BE2C (cell line): ENCODE results near the gene MNT.

Source experiments
- DNase-seq: peaks from one replicate; pipeline ENCODE4 v3.0.0-alpha.2; 2020
- H3K27me3 ChIP-seq: fragments of 250-450 bp; sonication (Bioruptor Pico); 2 replicates; pipeline ENCODE4 v1.5.1; 2020; ENCODE audit warnings: mild to moderate bottlenecking
- H3K36me3 ChIP-seq: fragments of 250-450 bp; sonication (Bioruptor Pico); 2 replicates; pipeline ENCODE4 v1.5.1; 2020; ENCODE audit warnings: mild to moderate bottlenecking
- H3K4me1 ChIP-seq: fragments of 250-450 bp; sonication (Bioruptor Pico); 2 replicates; pipeline ENCODE4 v1.5.1; 2020
- H3K4me3 ChIP-seq: 2 replicates; pipeline ENCODE4 v1.5.1; 2011; ENCODE audit warnings: low read depth, low read length
- H3K9me3 ChIP-seq: fragments of 250-450 bp; sonication (Bioruptor Pico); 2 replicates; pipeline ENCODE4 v1.5.1; 2020
- TF ChIP-seq, protein P1 (sequence below): IDR thresholded peaks from 2 replicates; pipeline ENCODE4 v1.5.1; 2012; ENCODE audit warnings: mild to moderate bottlenecking, low read depth, low read length

MNT gene

GRCh38 chr17:2362881-2363280, 38.0 kb downstream of the MNT start:
- no peaks in the 10 kb centered on the region for H3K9me3 ChIP-seq
- no peak overlapping the region for H3K4me3 ChIP-seq
- DNase-seq, result no peak
- TF ChIP-seq, protein P1, sequence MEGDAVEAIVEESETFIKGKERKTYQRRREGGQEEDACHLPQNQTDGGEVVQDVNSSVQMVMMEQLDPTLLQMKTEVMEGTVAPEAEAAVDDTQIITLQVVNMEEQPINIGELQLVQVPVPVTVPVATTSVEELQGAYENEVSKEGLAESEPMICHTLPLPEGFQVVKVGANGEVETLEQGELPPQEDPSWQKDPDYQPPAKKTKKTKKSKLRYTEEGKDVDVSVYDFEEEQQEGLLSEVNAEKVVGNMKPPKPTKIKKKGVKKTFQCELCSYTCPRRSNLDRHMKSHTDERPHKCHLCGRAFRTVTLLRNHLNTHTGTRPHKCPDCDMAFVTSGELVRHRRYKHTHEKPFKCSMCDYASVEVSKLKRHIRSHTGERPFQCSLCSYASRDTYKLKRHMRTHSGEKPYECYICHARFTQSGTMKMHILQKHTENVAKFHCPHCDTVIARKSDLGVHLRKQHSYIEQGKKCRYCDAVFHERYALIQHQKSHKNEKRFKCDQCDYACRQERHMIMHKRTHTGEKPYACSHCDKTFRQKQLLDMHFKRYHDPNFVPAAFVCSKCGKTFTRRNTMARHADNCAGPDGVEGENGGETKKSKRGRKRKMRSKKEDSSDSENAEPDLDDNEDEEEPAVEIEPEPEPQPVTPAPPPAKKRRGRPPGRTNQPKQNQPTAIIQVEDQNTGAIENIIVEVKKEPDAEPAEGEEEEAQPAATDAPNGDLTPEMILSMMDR, result no peak
- no peaks in the 10 kb centered on the region for H3K27me3 ChIP-seq
- no peaks in the 10 kb centered on the region for H3K36me3 ChIP-seq
- H3K4me1 ChIP-seq, result no peaks in the 10 kb centered on the region

DNA sequence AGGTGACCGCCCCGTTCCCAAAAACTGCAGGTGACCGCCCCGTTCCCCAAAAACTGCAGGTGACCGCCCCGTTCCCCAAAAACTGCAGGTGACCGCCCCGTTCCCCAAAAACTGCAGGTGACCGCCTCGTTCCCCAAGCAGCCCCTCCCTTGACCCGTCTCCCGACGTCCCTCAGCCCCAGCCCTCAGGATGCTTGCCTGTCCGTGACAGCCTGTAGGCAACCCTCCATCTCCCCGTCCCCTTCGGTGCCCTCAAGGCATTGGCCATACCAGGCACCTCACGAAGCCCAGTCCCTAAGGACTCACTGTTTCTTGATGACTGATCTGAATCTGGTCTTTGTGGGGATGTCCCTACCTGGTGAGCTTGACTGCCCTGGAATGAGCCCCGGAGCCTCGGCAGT, 38.4 kb downstream of the MNT start:
- H3K36me3 ChIP-seq, result no peaks in the 10 kb centered on the region
- H3K4me3 ChIP-seq, result no peak overlapping the region
- no peak for DNase-seq
- H3K4me1 ChIP-seq, result no peaks in the 10 kb centered on the region
- TF ChIP-seq, protein P1, result no peak
- H3K9me3 ChIP-seq, result no peaks in the 10 kb centered on the region
- no peaks in the 10 kb centered on the region for H3K27me3 ChIP-seq

GRCh38 chr17:2362016-2362415, 38.8 kb downstream of the MNT start:
- Histone ChIP-seq H3K9me3 (no peaks in the 10 kb centered on the region), H3K4me3 (no peak overlapping the region), H3K36me3 (no peaks in the 10 kb centered on the region), H3K4me1 (no peaks in the 10 kb centered on the region), H3K27me3 (no peaks in the 10 kb centered on the region)
- TF ChIP-seq, protein P1, result no peak
- DNase-seq, result no peak

DNA sequence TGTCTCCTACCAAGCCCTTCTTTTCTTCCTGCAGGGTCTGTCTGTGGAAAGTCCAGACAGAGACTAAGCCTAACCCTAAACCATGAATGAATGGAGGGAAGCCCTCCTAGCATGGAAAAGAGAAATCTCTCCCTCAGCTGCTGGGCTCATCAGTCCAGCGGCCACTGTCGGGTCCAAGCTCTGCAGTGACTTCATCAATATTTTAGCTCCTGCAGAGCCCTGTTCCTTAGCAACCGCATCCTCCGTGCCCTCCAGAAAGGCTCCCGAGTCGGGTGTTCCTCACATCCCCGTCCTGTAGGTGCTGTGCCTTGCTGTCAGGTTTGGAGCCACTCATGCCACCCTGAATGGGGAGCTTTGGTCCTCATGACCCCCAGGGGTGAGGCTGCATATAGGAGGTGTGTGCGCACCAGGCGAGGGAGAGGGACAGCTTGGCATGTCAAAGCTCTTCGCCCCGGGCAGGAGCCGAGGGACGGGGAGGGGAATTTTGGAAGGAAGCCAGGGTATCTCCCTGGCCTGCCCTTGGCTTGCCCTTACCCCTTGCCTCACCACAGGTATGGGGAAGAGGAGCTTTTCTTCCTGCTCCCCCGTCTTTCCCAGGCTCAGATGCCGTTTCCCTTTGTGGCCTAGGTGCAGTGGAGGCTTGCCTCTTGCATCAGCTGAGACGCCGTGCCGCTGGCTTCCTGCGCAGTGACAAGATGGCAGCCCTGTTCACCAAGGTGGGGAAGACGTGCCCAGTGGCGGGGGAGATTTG, 39.7 kb downstream of the MNT start:
- no peaks in the 10 kb centered on the region for H3K27me3 ChIP-seq
- H3K4me1 ChIP-seq, result no peaks in the 10 kb centered on the region
- no peaks in the 10 kb centered on the region for H3K36me3 ChIP-seq
- H3K9me3 ChIP-seq, result no peaks in the 10 kb centered on the region
- DNase-seq, result no peak
- H3K4me3 ChIP-seq, result no peak overlapping the region
- TF ChIP-seq, protein P1, result no peak

DNA sequence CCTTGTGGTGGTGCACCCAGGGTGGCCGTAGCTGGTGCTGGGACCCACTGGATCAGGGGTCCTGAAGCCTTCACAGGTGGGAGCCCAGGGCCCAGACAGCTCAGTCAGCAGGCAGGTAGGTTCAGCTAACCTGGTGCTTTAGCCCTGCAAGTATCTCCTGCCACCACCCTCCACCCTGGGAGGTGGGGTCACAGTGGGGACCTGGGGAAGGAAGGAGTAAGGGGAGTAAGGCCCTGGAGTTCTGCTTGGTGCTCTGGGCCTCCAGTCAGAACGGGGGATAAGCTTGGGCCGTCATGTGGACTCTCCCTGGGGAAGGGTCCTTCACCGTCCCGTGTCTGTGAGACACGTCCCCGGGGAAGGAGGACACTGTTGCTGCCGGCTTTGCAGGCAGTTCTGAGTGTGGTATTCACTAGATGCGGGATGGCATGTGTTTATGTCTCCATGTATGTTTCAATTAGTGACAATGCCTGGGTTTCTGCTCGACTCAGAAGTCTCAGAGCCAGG, 42.9 kb downstream of the MNT start:
- H3K4me3 ChIP-seq, result no peak overlapping the region
- H3K9me3 ChIP-seq, result no peaks in the 10 kb centered on the region
- no peak for DNase-seq
- H3K36me3 ChIP-seq, result no peaks in the 10 kb centered on the region
- no peaks in the 10 kb centered on the region for H3K4me1 ChIP-seq
- no peaks in the 10 kb centered on the region for H3K27me3 ChIP-seq
- TF ChIP-seq, protein P1, result no peak

- DNase-seq, result no peak
- Histone ChIP-seq H3K4me3 (no peak overlapping the region), H3K36me3 (no peaks in the 10 kb centered on the region), H3K9me3 (no peaks in the 10 kb centered on the region), H3K27me3 (no peaks in the 10 kb centered on the region), H3K4me1 (no peaks in the 10 kb centered on the region)
- TF ChIP-seq, protein P1, result no peak
Observed at GRCh38 chr17:2357237-2357636, 43.6 kb downstream of the MNT start.
